Measurements from ENCODE around the gene MYBPHL.
A peak's percentile ranks its signal among the peaks of the same experiment; 100 is the strongest.

MYBPHL gene

GRCh38 chr1:109251277-109252166, 55.3 kb downstream of the MYBPHL start:
- DNase-seq (ENCODE audit: low read depth in 2 of 2) = no peak

GRCh38 chr1:109250454-109251276, 56.1 kb downstream of the MYBPHL start:
- DNase-seq (ENCODE audit: low read depth in 2 of 2) = no peak

GRCh38 chr1:109249654-109250401, 57.0 kb downstream of the MYBPHL start:
- DNase-seq (ENCODE audit: low read depth in 2 of 2) = no peak

- peak in 1 of 2 donors; percentile 41 for DNase-seq (ENCODE audit: low read depth in 2 of 2)
Observed at GRCh38 chr1:109248797-109249629, 57.8 kb downstream of the MYBPHL start, which contains the start of gene CELSR2. Gene CELSR2, plus strand, starts transcription at chr1:109249539. Its CDS starts 541 bp downstream, at chr1:109250080.

- no peak for DNase-seq (ENCODE audit: low read depth in 2 of 2)
Observed at GRCh38 chr1:109248444-109248796, 58.4 kb downstream of the MYBPHL start.

- no peak for DNase-seq (ENCODE audit: low read depth in 2 of 2)
Observed at GRCh38 chr1:109247401-109248365, 59.1 kb downstream of the MYBPHL start.

GRCh38 chr1:109246141-109246551, 60.7 kb downstream of the MYBPHL start:
- no peak for DNase-seq (ENCODE audit: low read depth in 2 of 2)

GRCh38 chr1:109243860-109244552, 62.8 kb downstream of the MYBPHL start:
- no peak for DNase-seq (ENCODE audit: low read depth in 2 of 2)

GRCh38 chr1:109243221-109243620, 63.6 kb downstream of the MYBPHL start:
- DNase-seq (ENCODE audit: low read depth in 2 of 2) = no peak

- DNase-seq (ENCODE audit: low read depth in 2 of 2) = no peak
Observed at GRCh38 chr1:109242387-109242786, 64.4 kb downstream of the MYBPHL start.
